ENCODE data around the gene HSBP1L1. TPM values are rescaled to one million over a fixed set of nuclear protein-coding genes. Genes with fewer than 3 reads are reported as not detected.

Gene HSBP1L1
- total RNA-seq, 4 donors from 2014 or later = 13.2 to 20.1 (median 17.3) TPM

GRCh38 chr18:79947054-79947755 lies 17.2 kb upstream of the HSBP1L1 start:
- no peak for ATAC-seq (ENCODE audit: low FRiP score)
- TF ChIP-seq CTCF (IDR thresholded peaks at IDR 0.05) = no peak
- DNase-seq (ENCODE audit: low spot score) = peak; percentile 11

- DNase-seq (ENCODE audit: low spot score) (peak; percentile 19), ATAC-seq (ENCODE audit: low FRiP score) (no peak)
- TF ChIP-seq CTCF (IDR thresholded peaks at IDR 0.05) = no peak
Observed at GRCh38 chr18:79947881-79948610, 16.4 kb upstream of the HSBP1L1 start.

GRCh38 chr18:79948719-79949411 lies 15.6 kb upstream of the HSBP1L1 start:
- ATAC-seq (ENCODE audit: low FRiP score) (no peak), DNase-seq (ENCODE audit: low spot score) (peak; percentile 14)
- no peak for TF ChIP-seq CTCF (IDR thresholded peaks at IDR 0.05)

GRCh38 chr18:79949697-79950487 lies 14.6 kb upstream of the HSBP1L1 start:
- no peak for ATAC-seq (ENCODE audit: low FRiP score)
- DNase-seq (ENCODE audit: low spot score) = peak; percentile 18
- no peak for TF ChIP-seq CTCF (IDR thresholded peaks at IDR 0.05)

- no peak for TF ChIP-seq CTCF (IDR thresholded peaks at IDR 0.05)
- ATAC-seq (ENCODE audit: low FRiP score) = peak; percentile 50
- peak; percentile 22 for DNase-seq (ENCODE audit: low spot score)
Observed at GRCh38 chr18:79950515-79951341, 13.7 kb upstream of the HSBP1L1 start.
